Measurements from ENCODE around the gene APBB1.
A peak's percentile ranks its signal among the peaks of the same experiment; 100 is the strongest.

The APBB1 gene

DNA sequence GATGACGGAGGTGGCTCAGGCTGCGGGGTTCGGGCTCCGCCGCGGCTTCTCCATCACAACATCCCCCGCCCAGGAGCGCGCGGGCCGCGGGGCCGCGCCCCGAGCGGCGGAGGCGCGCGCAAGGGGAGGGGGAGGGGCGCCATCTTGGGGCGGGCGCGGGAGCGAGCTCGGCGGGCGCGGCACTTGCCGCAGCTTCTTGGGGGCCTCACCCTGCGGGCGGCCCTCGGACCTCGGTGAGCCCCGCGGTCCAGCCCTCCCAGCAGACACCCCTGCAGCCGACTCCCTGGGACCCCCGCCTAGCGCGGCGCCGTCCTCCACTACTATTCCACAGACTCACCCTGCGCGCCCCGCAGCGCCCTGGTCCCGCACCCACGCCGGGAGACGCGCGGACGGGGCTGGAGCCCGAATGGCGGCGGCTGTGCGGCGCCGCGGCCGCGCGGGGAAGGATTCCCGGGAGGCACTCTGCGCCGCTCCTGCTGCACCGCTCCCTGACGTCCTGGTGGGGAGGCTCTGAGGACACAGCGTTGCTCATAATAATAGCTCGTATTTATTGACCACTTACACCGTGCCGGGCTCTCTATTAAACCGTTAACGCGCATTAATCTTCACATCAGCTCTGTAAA lies at the start of gene APBB1:
APBB1 (minus strand) TSS at position 86 of the 623 bp plus-strand sequence. CDS start 7,747 bp downstream, outside the sequence.
- DNase-seq = peak; percentile 61

- DNase-seq = no peak
Observed at GRCh38 chr11:6459099-6459450, 40.2 kb upstream of the APBB1 start.

DNA sequence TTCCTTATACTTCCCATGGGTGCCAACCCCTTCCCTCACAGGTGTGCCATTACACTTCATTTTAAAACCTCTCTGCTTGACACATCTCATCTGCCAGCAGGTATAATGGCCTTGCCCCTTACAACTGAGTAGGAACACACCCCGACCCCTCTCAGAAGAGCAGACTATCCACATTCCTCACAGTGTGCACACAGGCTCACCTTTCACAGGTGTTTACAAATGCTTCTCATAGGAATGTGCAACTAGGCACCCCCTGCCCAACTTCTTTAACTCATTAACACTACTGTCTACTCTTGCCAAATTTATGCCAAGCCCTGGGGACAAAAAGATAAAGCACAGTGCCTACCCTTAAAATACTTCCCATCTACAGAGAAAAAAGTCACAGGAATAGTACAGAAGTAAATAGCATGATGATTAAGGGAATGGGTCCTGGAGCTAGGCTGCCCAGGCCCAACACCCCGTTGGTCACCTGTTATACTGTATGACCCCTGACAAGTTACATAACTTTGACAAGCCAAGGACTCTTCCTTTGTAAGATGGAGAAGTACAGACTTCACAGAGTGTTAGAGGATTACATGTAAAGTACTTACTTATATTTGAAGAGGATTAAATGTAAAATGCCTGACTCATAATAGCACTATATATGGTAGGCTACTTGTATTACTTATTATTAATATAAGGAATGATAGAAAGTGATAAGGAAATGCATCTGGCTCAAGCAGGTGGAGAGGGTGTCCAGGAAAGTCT lies 39.6 kb upstream of the APBB1 start:
- no peak for DNase-seq

DNA sequence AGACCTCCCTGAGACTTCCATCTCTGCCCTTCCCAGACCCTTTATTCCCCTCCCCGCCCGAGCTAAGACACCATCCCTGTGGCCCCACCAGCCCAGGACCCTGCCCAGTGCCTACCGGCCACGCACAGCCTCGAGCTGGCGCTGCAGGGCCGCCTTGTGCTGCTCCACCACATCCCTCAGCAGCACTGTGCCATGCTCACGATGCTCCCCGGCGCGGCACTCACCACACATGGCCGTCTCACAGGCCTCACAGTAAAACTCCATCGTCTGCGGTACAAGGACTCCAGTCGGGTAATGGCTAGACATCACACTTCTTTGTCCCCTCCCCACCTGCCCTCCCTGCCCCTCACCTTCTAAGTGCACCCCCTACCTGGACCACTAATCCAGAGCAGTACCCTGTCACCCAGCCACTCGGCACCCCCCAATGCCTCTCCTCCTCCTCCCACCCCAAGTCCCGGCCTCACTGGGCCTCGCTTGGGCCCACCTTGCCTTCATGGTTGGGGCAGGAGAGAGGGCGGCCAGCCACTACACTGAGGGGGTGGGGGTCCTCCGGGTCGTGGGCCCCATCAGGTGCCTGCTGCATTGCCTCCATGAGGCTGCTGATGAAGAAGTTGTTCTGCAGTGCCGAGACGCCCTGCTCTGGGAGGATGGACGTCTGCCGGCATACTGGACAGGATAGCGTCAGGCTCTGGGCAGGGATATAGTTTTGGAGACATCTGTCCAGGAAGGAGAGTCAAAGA lies 38.9 kb upstream of the APBB1 start:
- no peak for DNase-seq

DNA sequence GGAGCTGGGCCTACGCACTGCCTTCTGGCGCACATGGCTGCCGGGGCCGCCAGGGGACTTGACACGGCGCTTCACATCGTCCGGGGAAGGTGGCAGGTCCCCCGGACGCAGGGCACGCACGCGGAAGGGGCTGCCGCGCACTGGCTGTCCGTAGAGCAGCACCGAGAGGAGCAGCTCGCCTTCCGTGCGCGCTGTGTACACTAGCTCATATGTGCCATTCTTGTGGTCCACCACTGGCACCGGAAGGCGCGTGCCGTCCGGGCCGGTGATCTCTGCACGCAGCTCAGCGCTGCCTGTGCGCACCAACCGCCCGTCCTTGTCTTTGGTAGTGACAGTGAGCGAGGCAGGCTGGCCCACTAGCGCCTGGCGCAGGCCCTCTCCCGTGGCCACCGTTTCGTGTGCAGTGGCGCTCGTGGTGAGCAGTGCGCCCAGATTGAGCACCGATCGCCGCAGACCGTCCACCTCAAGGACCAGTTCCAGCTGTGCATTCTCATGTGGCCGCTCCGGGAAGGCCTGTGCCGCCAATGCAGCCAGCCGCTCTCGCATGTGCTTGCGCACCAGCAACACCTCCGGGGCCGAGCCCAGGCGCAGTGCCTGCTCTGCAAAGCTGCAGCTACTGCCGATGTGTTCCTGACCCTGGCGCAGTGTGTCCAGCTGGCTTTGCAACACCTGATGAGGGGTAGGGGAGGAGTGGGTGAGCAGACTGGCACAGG lies 37.6 kb upstream of the APBB1 start:
- no peak for DNase-seq

- no peak for DNase-seq
Observed at GRCh38 chr11:6455070-6455469, 36.2 kb upstream of the APBB1 start.

GRCh38 chr11:6453152-6453551 lies 34.3 kb upstream of the APBB1 start:
- DNase-seq = no peak

DNA sequence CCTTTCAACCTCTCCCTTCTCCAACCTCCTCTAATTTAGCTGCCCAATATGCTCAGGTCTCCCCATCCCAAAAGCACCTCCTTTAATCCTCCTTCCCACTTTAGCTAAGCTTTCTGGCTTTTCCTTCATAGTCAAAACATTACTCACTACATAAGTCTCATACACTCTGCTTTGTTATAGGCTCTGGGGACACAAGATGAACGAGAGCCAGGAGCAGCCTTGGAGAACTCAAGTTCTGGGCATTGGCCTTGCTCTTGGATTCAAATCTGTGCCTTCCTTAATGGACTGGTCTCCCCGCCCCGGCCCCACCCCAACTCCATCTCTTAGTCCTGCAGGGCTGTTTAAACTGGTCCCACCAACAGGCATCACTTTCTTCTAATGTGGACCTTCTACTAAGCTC lies 33.3 kb upstream of the APBB1 start:
- DNase-seq = no peak

DNA sequence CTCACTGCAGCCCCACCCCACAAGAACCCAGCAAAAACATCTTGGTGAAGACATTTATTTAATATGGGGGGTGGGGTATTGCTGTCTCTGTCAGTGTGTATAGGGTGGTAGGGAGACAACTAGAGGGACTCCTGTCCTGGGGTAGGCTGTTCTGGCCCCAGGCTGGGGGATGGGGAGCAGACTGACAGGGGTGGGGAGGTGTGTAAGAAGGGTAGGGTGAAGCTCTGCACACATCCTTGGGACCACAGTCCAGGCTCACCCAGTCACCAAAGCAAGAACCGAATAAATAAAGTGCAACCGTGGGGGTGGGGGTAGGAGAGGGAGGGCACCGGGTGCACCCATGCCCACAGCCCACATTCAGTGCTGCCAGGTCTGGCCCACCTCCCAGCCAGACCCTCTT lies 29.7 kb upstream of the APBB1 start:
- no peak for DNase-seq

DNA sequence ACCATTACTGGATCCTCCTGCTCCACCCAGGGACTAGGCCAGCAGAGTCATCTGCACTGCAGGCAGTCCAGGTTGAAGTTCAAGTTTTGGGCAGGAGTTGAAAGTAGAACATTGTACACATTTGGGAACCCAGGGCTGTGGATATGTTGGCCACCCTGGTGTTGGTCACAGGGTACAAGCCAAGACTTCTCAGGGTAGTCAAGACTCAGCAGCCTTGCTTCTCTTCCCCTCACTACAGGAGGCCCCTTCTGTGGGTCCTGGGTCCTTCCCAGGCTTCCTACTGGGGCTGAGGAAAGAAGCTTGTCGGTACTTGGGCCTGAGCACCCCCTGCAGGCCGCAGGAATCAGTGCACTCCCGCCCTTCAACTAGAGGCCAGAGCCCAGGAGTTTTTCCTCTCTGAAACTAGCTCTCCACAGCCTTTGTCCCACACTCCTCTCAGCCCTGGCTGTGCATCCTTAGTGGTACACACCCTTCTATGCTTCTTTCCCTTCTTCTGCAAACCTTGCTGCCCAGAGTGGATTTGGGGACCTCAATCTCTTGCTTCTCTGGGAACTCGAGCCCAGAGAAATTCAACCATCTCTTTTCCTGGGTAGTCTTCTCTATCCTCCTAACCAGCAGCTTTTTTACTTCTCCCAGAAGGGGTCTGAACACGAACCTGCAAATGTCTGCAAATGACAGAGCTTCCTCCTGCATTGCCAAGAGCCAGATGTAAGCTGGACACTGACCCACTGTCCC lies 24.5 kb upstream of the APBB1 start:
- DNase-seq = no peak

DNA sequence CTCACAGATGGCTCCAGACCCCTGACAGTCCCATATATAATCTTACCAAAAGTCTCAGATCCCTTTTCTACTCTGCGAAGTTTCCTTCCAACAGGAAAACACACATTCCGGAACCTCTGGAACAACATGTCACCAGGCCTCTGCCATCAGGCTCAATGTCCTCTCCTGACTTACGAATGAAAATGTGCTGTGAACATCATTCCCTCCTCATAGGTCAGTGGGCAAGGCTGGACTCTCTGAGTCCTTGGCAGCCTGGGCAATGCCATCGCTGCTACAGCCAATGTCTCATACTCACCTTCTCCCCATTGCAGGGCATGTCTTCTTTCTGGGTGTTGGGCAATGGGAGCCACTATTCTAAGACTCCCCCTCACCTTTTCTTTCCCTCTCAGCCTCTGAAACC lies 23.5 kb upstream of the APBB1 start:
- DNase-seq = no peak

DNA sequence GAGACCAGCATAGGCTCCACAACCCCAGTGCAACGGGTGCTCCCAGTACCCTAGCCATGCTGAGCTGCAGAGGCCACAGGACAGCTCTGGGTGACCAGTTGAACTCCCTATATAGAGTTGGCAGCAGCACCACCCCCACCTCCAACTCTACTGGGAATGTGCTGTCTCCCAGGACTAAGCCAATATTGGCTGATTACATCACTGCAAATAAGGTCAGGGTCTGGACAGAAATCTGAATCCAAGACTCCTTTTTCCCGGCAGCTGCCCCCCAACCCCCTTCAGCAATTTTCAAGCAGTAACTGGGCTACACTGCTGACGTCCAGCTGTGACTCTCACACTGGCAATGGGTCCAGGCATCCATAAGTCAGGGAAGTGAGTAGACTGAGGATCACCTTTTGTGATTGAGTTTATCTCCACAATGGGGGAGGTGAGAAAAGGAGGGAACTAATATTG lies 22.0 kb upstream of the APBB1 start, which contains the start of gene HPX:
HPX (minus strand) TSS at position 82 of the 453 bp plus-strand sequence; CDS start at position 58, 24 bp downstream.
- no peak for DNase-seq

DNA sequence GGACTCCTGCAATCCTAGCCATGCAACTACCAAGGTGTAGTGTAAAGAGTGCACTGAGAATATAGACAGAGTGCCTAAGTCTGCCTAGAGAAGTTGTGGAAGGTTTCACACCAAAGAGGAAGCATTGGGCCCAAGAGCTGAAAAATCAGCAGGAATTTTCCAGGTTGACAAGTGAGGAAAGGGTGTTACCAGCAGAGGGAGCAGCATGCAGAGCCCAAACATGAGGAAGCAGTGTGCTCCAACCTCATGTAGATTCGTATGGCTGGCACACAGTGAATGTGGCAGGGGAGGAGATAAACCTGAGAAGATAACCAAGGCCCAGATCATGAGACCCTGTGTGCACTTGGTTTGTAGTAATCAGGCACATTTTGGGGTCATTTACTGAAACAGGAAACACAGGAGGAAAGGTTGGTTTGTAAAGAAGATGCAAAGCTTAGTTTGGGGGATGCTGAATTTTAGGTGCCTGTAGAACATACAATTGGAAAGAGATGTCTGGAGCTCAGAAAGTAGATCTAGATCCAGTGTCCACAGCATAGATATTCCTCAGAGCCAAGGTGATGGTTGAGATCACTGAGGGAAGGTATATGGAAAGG lies 20.2 kb upstream of the APBB1 start:
- peak; percentile 32 for DNase-seq

GRCh38 chr11:6437993-6438392 lies 19.1 kb upstream of the APBB1 start:
- DNase-seq = no peak

DNA sequence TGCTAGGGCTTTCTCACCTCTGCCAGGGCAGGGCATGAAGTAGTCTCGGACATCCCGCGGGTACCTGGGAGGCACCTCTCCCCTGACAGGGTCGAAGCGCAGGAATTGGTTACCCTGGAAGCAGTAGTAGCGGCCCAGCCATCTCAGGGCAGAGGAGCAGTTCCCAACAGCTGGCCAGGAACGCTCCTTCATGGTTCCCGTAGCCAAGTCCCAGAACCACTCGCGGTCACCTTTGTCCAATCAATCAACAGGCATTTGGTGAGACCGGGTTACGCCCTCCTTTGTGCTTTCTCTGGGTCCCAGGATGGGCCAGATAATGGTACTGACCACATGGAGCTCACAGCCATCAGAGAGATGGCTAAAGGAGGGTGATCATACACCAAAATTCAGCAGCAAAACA lies 18.5 kb upstream of the APBB1 start:
- no peak for DNase-seq

GRCh38 chr11:6433998-6434660 lies 15.2 kb upstream of the APBB1 start:
- no peak for DNase-seq

DNA sequence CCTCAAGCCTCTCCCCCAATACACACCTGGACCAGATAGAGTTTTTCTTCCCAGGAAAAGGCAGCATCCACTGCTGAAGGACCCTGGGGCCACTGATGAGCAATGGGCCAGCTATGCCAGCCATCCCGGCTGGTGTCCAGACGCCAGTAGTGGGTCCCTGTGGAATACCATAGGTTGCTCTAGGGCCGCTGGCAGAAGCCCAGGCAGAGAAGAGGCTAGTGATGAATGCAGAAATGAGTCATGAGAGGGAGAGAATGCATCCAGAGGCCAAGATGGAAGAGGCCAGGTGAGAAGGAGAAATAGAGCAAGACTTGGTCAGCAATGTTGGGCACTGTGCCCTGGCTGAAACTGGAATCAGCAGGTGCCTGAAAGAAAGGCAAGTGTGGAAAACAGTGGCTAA lies 13.0 kb upstream of the APBB1 start:
- no peak for DNase-seq

- DNase-seq = no peak
Observed at GRCh38 chr11:6427516-6427915, 8.6 kb upstream of the APBB1 start.

DNA sequence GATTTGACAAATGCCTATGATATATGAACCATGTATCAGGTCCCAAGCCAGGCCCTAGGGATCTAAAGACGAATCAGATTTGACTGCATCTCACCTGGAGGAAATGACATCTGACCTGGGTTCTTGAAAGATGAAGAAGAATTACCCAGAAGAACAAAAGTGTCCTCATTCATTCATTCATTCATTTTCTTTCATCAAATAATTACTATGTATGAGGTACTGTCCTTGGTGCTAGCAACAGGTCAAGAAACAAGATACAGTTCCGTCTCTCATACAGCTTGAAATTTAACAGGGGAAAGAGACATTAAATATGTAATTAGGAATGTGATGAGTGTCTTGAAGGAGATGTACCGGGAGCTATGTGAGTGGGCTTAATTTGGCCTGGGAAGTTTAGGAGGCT lies 1.8 kb upstream of the APBB1 start:
- no peak for DNase-seq

GRCh38 chr11:6418557-6419008 lies 311 bp downstream of the APBB1 start:
- no peak for DNase-seq

DNA sequence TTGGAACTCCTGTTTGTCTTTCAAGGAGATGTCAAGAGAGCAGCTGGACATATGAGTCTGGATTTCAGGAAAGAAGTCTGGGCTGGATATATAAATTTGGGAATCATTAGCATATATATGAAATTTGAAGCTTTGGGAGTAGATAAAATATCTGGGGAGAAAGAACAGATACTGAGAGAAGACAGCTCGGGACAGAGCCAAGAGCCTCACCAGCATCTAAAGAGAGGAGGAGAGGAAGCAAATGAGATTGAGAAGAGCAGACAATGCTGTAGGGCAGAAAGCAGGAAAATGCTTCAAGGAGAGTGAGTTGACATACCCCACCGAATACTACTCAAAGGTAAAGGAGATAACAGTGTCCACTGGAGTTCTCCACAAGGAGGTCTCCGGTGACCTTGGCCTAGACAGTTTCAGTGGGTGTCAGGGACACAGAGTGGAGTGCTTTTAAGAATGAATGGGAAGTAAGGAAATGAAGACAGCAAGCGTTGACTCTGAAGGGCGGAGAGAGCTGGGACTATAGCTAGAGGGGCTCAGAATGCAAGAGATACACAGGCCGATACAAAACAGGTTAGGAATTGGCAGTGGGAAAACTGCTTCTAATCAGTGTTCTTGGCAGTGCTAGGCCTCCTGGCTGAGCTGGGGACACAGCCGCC lies 862 bp downstream of the APBB1 start:
- no peak for DNase-seq

Data from NCI-H1092 (cell line).